ENCODE data around the gene ARHGAP31. TPM values are rescaled to one million over a fixed set of nuclear protein-coding genes. Genes with fewer than 3 reads are reported as not detected.

The ARHGAP31 gene
- total RNA-seq, 1 donor from 2014 or later, result 0.84 TPM

DNA sequence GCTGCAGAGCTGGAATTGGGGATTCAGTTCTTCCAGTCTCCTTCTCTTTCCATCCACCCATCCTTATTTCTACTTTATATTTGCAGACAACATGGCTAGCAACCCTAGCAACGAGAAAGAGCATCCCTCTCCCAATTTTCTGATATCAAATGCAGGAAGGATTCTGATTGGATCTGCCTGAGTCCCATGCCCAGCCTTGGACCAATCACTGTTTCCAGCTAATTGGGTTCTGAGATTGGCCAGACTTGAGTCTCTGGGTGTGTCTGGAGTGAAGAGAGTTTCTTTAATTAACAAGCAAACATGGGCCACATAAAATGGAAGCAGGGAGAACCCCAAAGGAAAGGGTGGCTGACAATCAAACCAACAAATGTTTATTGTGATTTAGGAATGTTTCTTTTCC, 108.6 kb downstream of the ARHGAP31 start:
- TF ChIP-seq CTCF (IDR thresholded peaks at IDR 0.05; ENCODE audit: unreplicated experiment), result no peak
- Mint-ChIP-seq H3K27me3 (no peaks in the 10 kb centered on the region), H3K9me3 (ENCODE audit: low read depth) (no peaks in the 10 kb centered on the region), H3K4me1 (ENCODE audit: low read depth) (no peaks in the 10 kb centered on the region), H3K27ac (no peak overlapping the region), H3K4me3 (ENCODE audit: low read depth) (no peak overlapping the region), H3K36me3 (ENCODE audit: insufficient read depth) (no peaks in the 10 kb centered on the region)
- no peak for DNase-seq (ENCODE audit: low spot score, unreplicated experiment)

DNA sequence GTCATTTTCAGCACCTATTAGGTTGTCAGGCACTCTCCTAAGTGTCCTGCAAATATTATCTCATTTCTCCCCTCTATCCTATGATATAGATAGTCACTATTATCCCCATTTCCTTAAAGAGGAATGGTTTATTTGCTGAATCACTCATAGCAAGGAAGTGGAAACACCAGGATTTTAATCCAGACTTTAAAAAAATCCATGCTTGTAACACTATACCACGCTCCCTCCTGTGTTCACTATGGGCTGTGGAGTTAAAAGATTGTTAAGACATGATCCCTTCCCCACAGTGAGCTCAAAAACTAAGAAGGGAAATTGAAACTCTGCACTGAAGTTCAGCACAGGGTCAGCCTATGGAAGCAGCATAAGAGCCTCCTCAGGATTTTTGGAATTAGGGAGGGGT, 109.0 kb downstream of the ARHGAP31 start:
- Mint-ChIP-seq H3K27ac (no peak overlapping the region), H3K9me3 (ENCODE audit: low read depth) (no peaks in the 10 kb centered on the region), H3K36me3 (ENCODE audit: insufficient read depth) (no peaks in the 10 kb centered on the region), H3K4me3 (ENCODE audit: low read depth) (no peak overlapping the region), H3K27me3 (no peaks in the 10 kb centered on the region), H3K4me1 (ENCODE audit: low read depth) (no peaks in the 10 kb centered on the region)
- no peak for DNase-seq (ENCODE audit: low spot score, unreplicated experiment)
- no peak for TF ChIP-seq CTCF (IDR thresholded peaks at IDR 0.05; ENCODE audit: unreplicated experiment)

DNA sequence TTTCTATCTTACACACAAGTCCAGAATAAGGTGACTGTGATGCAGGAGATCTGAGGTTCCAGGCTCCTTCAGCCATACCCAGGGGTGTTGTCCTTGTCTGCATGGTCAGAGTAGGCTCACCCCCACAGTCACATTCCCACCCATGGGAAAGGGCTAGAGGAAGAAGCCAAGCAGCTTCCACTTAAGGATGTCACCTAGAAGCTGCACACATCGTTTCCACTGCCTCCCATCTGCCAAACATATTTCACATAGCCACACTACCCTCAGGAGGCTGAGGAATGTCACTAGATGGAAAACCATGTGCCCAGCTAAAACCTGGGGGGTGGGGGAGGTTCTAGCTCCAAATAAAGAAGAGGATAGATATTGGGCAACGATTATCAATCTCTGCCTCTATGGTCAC, 111.1 kb downstream of the ARHGAP31 start:
- no peak for DNase-seq (ENCODE audit: low spot score, unreplicated experiment)
- Mint-ChIP-seq H3K36me3 (ENCODE audit: insufficient read depth) (no peaks in the 10 kb centered on the region), H3K9me3 (ENCODE audit: low read depth) (no peaks in the 10 kb centered on the region), H3K27ac (no peak overlapping the region), H3K27me3 (no peaks in the 10 kb centered on the region), H3K4me3 (ENCODE audit: low read depth) (no peak overlapping the region), H3K4me1 (ENCODE audit: low read depth) (no peaks in the 10 kb centered on the region)
- TF ChIP-seq CTCF (IDR thresholded peaks at IDR 0.05; ENCODE audit: unreplicated experiment), result no peak

DNA sequence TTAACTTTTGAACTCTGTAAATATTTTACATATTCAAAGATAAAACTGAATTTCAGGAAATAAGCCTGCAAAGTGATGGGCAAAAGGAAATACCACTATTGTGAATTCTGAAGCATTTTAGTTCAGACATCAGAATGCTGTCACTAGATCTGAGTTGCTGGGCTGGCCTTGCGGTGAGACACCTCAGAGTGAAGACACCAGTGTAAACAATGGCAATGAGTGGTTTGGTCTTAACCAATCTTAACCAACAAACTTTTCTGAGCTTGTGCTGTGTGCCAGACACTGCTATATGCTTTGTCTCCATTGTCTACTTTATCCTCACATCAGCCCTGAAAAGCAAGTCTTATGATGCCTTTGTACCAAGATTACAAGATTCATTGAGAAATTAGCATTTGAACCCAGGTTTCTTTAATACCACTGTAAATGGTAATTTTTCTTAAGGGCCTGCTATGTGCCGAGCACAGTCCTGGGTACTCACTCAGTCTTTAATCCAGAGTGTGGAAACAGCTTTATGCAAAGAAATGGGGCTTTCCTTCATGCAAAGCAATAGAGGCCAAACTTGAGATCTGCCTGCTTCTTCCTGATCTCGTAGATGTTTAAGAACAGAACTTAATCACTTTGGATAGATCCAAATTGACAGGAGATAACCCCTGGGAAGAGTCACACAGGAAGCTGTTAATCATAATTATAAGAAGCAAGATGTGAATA, 114.2 kb downstream of the ARHGAP31 start:
- H3K4me1 Mint-ChIP-seq (ENCODE audit: low read depth), result no peaks in the 10 kb centered on the region
- no peak for TF ChIP-seq CTCF (IDR thresholded peaks at IDR 0.05; ENCODE audit: unreplicated experiment)
- H3K4me3 Mint-ChIP-seq (ENCODE audit: low read depth), result no peak overlapping the region
- no peaks in the 10 kb centered on the region for H3K36me3 Mint-ChIP-seq (ENCODE audit: insufficient read depth)
- no peak overlapping the region for H3K27ac Mint-ChIP-seq
- H3K27me3 Mint-ChIP-seq, result no peaks in the 10 kb centered on the region
- DNase-seq (ENCODE audit: low spot score, unreplicated experiment), result no peak
- no peaks in the 10 kb centered on the region for H3K9me3 Mint-ChIP-seq (ENCODE audit: low read depth)

DNA sequence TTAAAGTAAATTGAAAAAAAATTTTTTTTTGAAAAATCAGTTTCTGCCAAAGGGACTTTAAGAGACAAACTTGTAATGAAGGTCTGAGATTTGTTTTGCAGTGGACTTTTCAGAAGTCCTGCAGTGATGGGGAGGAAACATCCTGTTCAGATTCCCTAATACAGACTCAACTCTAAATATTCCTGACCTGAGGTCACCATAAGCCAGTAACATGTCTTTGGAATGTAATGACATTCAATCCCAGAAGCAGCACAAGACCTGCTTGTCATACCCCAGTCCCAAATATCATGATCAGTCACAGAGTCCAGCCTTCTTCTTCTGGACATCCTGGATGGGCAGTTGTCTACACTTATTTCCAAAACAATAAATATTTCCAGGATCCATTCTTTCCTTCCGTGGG, 115.7 kb downstream of the ARHGAP31 start:
- Mint-ChIP-seq H3K4me3 (ENCODE audit: low read depth) (no peak overlapping the region), H3K36me3 (ENCODE audit: insufficient read depth) (no peaks in the 10 kb centered on the region), H3K4me1 (ENCODE audit: low read depth) (no peaks in the 10 kb centered on the region), H3K27me3 (no peaks in the 10 kb centered on the region), H3K9me3 (ENCODE audit: low read depth) (no peaks in the 10 kb centered on the region), H3K27ac (no peak overlapping the region)
- TF ChIP-seq CTCF (IDR thresholded peaks at IDR 0.05; ENCODE audit: unreplicated experiment), result no peak
- no peak for DNase-seq (ENCODE audit: low spot score, unreplicated experiment)

Measured in progenitor cell of endocrine pancreas (in vitro differentiated cells).